GM12878 (cell line): ENCODE measurements around the gene PDE6A. TPM values are rescaled to one million over a fixed set of nuclear protein-coding genes. Genes with fewer than 3 reads are reported as not detected.

Experiments
- ATAC-seq: fragments of 200-7000 bp; cut with Tn5 transposase; 3 replicates; pipeline ENCODE4 v1.9.1; 2020; ENCODE audit warnings: mild to moderate bottlenecking, moderate library complexity
- BruUV-seq: library from RNA; stranded (reverse); fragments of 400-500 nt; replicated peaks from 2 replicates; lab custom pipeline; 2021; lab: Mats Ljungman, UMichigan
- CTCF ChIA-PET: fragments of 300-600 bp; sonication (Branson Sonifier 250); formaldehyde crosslinking; extraction: SDS; loops from one replicate; lab custom pipeline; 2021; ENCODE audit warnings: inconsistent platforms; lab: Yijun Ruan, JAX
- POLR2A ChIA-PET: fragments of 350-600 bp; formaldehyde crosslinking; extraction: SDS; loops from one replicate; lab custom pipeline; 2021; ENCODE audit warnings: inconsistent platforms; lab: Charles Lee
- RAD21 ChIA-PET: fragments of 300-600 bp; sonication (Branson Sonifier 250); formaldehyde crosslinking; loops from one replicate; lab custom pipeline; 2023; ENCODE audit warnings: antibody characterized with exemption; ENCODE audit not compliant: unreplicated experiment; lab: Charles Lee
- SMC1A ChIA-PET: fragments of 300-600 bp; sonication (Branson Sonifier 250); formaldehyde crosslinking; loops from one replicate; lab custom pipeline; 2023; ENCODE audit not compliant: unreplicated experiment, uncharacterized antibody; lab: Charles Lee
- DNase-seq: peaks from one replicate; pipeline ENCODE4 v3.0.0-alpha.2; 2011; ENCODE audit warnings: low read depth, low spot score
- FAIRE-seq: peaks from 3 replicates; lab custom pipeline; 2011; peaks lifted over from hg19 to GRCh38; lab: Jason Lieb, UNC
- H2AFZ ChIP-seq: 2 replicates; pipeline ENCODE4 v1.6.0; 2011; ENCODE audit warnings: low read depth, low read length, control low read depth; ENCODE audit not compliant: control insufficient read depth
- H3K27ac ChIP-seq: 2 replicates; pipeline ENCODE4 v1.5.1; 2011; ENCODE audit warnings: control low read depth; ENCODE audit not compliant: control insufficient read depth, insufficient read depth
- H3K27me3 ChIP-seq, 2 experiments: replicated peaks in 1 of 2; 2 replicates each; pipeline versions ENCODE4 v1.6.0 to v1.6.1; 2011; ENCODE audit warnings: low read length in 1 of 2; ENCODE audit not compliant: control insufficient read depth in 2 of 2, insufficient read depth in 2 of 2
- H3K36me3 ChIP-seq, 2 experiments: 2 replicates each; pipeline ENCODE4 v1.5.1; 2011; ENCODE audit warnings: low read length in 1 of 2; ENCODE audit not compliant: control insufficient read depth in 2 of 2, insufficient read depth in 2 of 2
- H3K4me1 ChIP-seq: 2 replicates; pipeline ENCODE4 v1.6.1; 2011; ENCODE audit warnings: mild to moderate bottlenecking, low read length, moderate library complexity, mixed read lengths; ENCODE audit not compliant: control insufficient read depth, insufficient read depth
- H3K4me2 ChIP-seq: 2 replicates; pipeline ENCODE4 v1.6.0; 2011; ENCODE audit warnings: control low read depth; ENCODE audit not compliant: control insufficient read depth, insufficient read depth
- H3K4me3 ChIP-seq: fragments of 200-600 bp; sonication (generic); 2 replicates; pipeline ENCODE4 v1.5.1; 2016
- H3K79me2 ChIP-seq: 2 replicates; pipeline ENCODE4 v1.6.0; 2011; ENCODE audit warnings: low read length; ENCODE audit not compliant: control insufficient read depth, insufficient read depth
- H3K9ac ChIP-seq: 2 replicates; pipeline ENCODE4 v1.8.0; 2011; ENCODE audit warnings: low read length, control low read depth, mixed read lengths; ENCODE audit not compliant: control insufficient read depth, insufficient read depth
- H3K9me3 ChIP-seq: replicated peaks from 3 replicates; pipeline ENCODE4 v1.5.1; 2011; ENCODE audit warnings: mild to moderate bottlenecking, low read length; ENCODE audit not compliant: control insufficient read depth, insufficient read depth
- H4K20me1 ChIP-seq: 2 replicates; pipeline ENCODE4 v1.6.0; 2011; ENCODE audit not compliant: control insufficient read depth, insufficient read depth
- CBX5 ChIP-seq: sonication (generic); IDR thresholded peaks from 2 replicates; pipeline ENCODE4 v1.6.1; 2016; ENCODE audit warnings: low read depth, moderate library complexity, mild to moderate bottlenecking, inconsistent platforms
- GABPA ChIP-seq: IDR thresholded peaks from 2 replicates; pipeline ENCODE4 v1.6.1; 2014; ENCODE audit warnings: antibody characterized with exemption, low read depth, mild to moderate bottlenecking, inconsistent platforms
- HDGF ChIP-seq: fragments of 450-650 bp; IDR thresholded peaks from 2 replicates; pipeline ENCODE4 v1.6.1; 2016; ENCODE audit warnings: antibody characterized with exemption
- HSF1 ChIP-seq: fragments of 150-350 bp; IDR thresholded peaks from 2 replicates; pipeline ENCODE4 v1.6.1; 2014; ENCODE audit warnings: mild to moderate bottlenecking, low read depth, low read length
- KAT2A ChIP-seq: conservative IDR thresholded peaks from 2 replicates; pipeline ENCODE4 v1.6.1; 2011; ENCODE audit warnings: low read depth, low read length; ENCODE audit not compliant: control insufficient read depth
- PRDM15 ChIP-seq: fragments of 450-650 bp; formaldehyde crosslinking; IDR thresholded peaks from 2 replicates; pipeline ENCODE4 v1.4.0; 2020; ENCODE audit warnings: mild to moderate bottlenecking, moderate library complexity
- SP1 ChIP-seq: IDR thresholded peaks from one replicate; pipeline ENCODE4 v1.6.1; 2011; ENCODE audit warnings: low read depth, low read length
- WGBS: methylation state at CpG from one replicate; pipeline ENCODE4 v1.1.6; 2016; ENCODE audit warnings: low lambda C conversion rate; ENCODE audit not compliant: insufficient replicate concordance, insufficient coverage; ENCODE audit errors: missing lambda C conversion rate; 5-methylcytosine and 5-hydroxymethylcytosine counted together
- in situ Hi-C: fragments of 300-500 bp; cut with MboI; formaldehyde crosslinking; loops from 9 replicates; pipeline ENCODE4 v1.14.3; 2018; ENCODE audit warnings: mixed read lengths
- intact Hi-C: fragments of 100-400 bp; cut with micrococcal nuclease; formaldehyde crosslinking; loops from one replicate; pipeline ENCODE4 v1.14.2; 2022; ENCODE audit not compliant: unreplicated experiment
- polyA plus RNA-seq, 11 experiments: library from polyadenylated mRNA; depleted of rRNA in 4 of 11; unstranded in 6 of 11; stranded (reverse) in 5 of 11; fragments of >200 nt; fragmentation: Nextera tagmentation in 4 of 11; fragmentation: Illumina TruSeq in 1 of 11; extraction: Ambion mirVana in 4 of 11; extraction: Trizol in 1 of 11; gene quantifications; 1 replicate in 1 of 11; 2 replicates in 10 of 11; pipeline versions ENCODE4 v1.2.1 to v1.2.3, GENCODE V29; 2011 to 2016; ENCODE audit warnings: inconsistent platforms in 2 of 11, missing spikeins in 2 of 11, low read depth in 1 of 11
- total RNA-seq, 4 experiments: library from RNA; depleted of rRNA in 3 of 4; stranded (reverse); fragments of >200 nt in 3 of 4; fragmentation: Illumina TruSeq in 1 of 4; extraction: Trizol in 1 of 4; gene quantifications; 2 replicates each; pipeline versions ENCODE4 v1.2.1 to v1.2.3, GENCODE V29; 2013 to 2021

Gene PDE6A
- total and polyA plus RNA-seq, 10 of the 15 experiments (the other 5 are each of a cell fraction or from before 2014, with no cell fraction given): 0.05 to 0.26 TPM; not detected in 8

- no peaks in the 10 kb centered on the region; the same call in 1 of the 2 replicates for H3K79me2 ChIP-seq
- H3K36me3 ChIP-seq: peaks cover 7 to 41% of the 10 kb centered on the region in 2 experiments; a peak in 3 of 4 replicates
- SMC1A ChIA-PET: interaction anchor here (1.5 to 11.9 kb wide), 8 partner anchors 17 to 200 kb away, joined by 5 to 210 read pairs (median 18); no protein-coding TSS in a partner anchor
- no peak overlapping the region for H3K4me3 ChIP-seq
- H2AFZ ChIP-seq: no peak overlapping the region
- H4K20me1 ChIP-seq: no peaks in the 10 kb centered on the region
- no peak for TF ChIP-seq HDGF
- TF ChIP-seq SP1: no peak
- no peak for TF ChIP-seq GABPA
- TF ChIP-seq CBX5: no peak
- no peak for TF ChIP-seq PRDM15 (CRISPR knock-in tag)
- no peak for TF ChIP-seq KAT2A
- no peak for TF ChIP-seq HSF1
- FAIRE-seq (no peak), ATAC-seq (no peak), DNase-seq (no peak)
- in situ Hi-C loops (no loop called here), intact Hi-C loops (no loop called here)
- BruUV-seq: no TSS peak
- peaks cover 8% of the 10 kb centered on the region for H3K4me1 ChIP-seq
- no peak overlapping the region for H3K4me2 ChIP-seq
- no peak overlapping the region for H3K9ac ChIP-seq
- POLR2A ChIA-PET: interaction anchor here (1.7 to 6.6 kb wide), 2 partner anchors 28 to 100 kb away, joined by 5 to 70 read pairs; no protein-coding TSS in a partner anchor
- CTCF ChIA-PET: interaction anchor here (0.7 to 15.7 kb wide), 10 partner anchors 21 to 528 kb away, joined by 3 to 462 read pairs (median 33); no protein-coding TSS in a partner anchor
- H3K9me3 ChIP-seq: no peaks in the 10 kb centered on the region
- WGBS: 90% methylated on average over 9 of the region's 12 CpGs
- no peak overlapping the region for H3K27ac ChIP-seq
- RAD21 ChIA-PET: interaction anchor here (1.5 to 12.6 kb wide), 13 partner anchors 10 to 214 kb away, joined by 5 to 148 read pairs (median 12); partner anchors contain the start of genes PPARGC1B and SLC26A2
- no peaks in the 10 kb centered on the region for H3K27me3 ChIP-seq
These were observed 112.0 kb downstream of the PDE6A start for GRCh38 chr5:149832636-149833035.
